Measurements from ENCODE around the gene PLAAT4.
"Not testable (repeated sequence)": the region's sequence is repeated elsewhere in the genome, so short reads cannot be mapped to it uniquely, and the experiment has no call there.

Gene PLAAT4

DNA sequence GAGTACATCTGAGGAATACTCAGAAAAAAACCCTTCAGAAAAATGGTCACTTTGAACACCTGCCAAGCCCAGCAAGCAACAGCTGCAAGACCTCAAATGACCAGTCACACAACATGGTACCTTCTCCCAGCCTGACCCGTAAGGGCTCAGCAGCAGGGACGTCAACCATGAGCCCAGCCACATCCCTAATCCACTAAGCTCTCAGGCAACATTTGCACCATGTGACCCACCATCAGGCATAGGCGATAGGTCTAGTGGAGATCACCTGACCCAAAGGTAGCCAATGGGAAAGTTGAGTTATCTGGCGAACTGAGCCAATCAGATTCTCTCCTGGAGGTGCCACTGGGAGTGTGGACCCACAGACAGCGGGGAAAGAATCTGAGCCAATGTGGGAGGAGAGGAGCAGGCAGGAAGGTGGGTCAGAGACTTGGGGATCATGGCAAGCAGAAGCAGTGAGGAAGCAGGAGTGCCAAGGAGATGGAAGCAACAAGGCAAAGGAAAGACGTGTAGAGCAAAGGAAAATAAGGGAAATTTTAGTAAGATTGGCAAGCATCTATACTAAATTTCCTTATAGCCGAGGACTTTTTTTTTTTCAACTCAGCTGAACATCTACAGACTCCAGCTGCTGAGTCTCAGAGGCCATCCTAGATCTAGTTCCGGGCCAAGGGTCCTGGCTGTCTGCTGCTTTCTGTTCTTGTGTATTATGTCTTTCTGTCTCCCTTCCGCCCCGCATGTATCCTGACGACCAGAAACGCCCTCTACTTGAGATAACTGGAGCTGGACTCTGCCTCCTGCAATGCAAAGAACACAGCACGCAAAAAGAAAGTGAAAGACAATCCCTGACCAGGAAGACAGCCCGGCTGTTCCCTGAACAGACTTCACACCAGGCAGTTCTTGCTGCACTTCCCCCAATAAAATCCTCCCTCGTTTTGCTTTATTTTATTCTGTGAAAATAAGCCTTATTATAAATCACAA, 37.6 kb downstream of the PLAAT4 start:
- DNase-seq (ENCODE audit: low read depth), result no peak

DNA sequence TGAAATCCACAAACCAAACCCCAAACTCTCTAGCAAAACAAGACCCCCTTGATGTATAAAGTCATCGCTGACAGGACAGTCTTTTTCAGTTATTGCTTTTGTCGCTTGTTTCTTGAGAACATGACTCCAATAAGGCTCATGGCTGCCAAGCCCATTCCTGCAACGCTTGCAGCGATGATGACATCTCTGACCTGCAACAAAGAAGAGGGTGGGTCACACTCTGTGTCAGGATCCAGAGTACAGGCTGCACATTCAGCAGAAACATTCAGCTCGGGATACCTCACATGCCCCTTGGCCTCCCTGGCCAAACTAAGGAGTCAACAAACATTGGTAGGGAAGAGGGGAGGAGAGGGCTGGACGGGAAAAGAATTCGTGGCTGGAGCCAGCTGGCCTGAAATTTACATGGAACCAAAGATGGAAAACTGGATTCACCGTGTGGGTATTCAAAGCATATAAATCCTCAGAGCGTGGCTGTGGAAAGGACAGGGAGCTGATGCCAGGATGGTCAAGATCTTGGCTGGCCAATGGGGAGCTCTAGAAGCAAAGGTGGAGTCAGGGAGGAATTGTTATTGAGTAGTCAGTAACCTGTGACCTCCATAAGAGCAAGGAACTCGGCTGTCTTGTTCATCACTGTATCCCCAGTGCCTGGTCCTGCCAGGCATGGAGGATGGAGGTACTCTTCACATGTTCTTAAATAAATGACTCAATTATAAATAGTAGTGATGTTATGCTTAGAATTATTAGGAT, 38.4 kb downstream of the PLAAT4 start:
- no peak for DNase-seq (ENCODE audit: low read depth)

GRCh38 chr11:63578882-63579281, 42.3 kb downstream of the PLAAT4 start:
- DNase-seq (ENCODE audit: low read depth), result not testable (repeated sequence)

- DNase-seq (ENCODE audit: low read depth), result not testable (repeated sequence)
Measured at GRCh38 chr11:63581224-63581623, 44.6 kb downstream of the PLAAT4 start.

- no peak for DNase-seq (ENCODE audit: low read depth)
Measured at GRCh38 chr11:63583357-63583677, 46.7 kb downstream of the PLAAT4 start.

- DNase-seq (ENCODE audit: low read depth), result no peak
Measured at GRCh38 chr11:63586451-63587166, 50.0 kb downstream of the PLAAT4 start.

DNA sequence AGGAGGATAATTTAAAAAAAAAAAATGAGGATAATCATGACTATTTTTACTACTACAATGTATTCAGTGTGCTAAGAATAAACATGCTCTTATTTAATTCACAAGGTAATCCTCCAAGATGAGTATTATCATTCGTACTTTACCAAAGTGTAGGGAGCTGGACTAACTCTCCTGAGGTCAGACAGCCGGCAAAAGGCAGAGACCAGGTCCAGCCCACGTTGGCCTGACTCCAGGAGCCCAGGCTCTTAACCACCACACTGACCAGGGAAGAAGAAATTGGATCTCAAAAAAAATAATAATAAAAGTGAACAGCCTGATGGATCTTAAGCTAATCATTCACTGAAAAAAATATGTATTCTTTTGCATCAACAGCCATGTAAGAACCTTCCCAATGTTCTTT, 52.4 kb downstream of the PLAAT4 start:
- DNase-seq (ENCODE audit: low read depth), result no peak

- no peak for DNase-seq (ENCODE audit: low read depth)
Measured at GRCh38 chr11:63590024-63590788, 53.6 kb downstream of the PLAAT4 start.

DNA sequence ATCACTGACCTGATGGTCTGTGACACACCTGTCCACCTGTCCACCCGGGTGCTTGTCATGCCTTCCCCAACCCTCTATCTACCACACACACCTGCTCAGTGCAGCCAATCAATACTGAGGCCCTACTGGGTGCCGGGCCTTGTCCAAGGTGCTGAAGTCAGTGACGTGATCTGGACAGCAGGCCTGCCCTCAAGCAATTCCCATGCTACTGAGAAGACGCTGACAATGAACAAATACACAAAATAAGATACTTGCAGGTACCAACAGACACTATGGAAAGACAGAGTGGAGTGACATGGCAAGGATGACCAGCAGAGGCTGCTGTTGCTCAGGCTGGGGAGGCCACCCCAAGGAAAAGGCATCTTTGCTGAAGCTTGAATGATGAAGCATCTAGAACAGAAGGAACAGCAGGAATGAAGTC, 56.4 kb downstream of the PLAAT4 start:
- DNase-seq (ENCODE audit: low read depth), result no peak

DNA sequence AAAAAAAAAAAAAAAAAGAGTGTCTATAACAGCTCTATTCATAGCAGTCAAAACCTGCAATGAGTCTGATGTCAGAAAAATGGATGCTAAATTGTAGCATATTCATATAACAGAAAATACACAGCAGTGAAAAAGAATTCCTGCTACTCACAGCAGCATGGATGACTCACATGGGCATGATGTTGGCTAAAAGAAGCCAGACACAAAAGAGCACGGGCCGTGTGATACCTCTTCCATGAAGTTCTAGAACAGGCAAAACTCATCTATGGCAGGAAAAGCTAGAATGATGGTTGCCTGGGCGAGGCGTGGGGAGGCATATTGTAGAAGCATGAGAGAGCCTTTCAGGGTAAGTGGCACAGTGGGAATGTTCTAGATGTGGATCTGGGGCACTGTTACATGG, 58.7 kb downstream of the PLAAT4 start:
- no peak for DNase-seq (ENCODE audit: low read depth)
